Measurements from ENCODE around the gene C12orf75.
"Not testable (repeated sequence)": the region's sequence is repeated elsewhere in the genome, so short reads cannot be mapped to it uniquely, and the experiment has no call there.

Gene C12orf75

DNA sequence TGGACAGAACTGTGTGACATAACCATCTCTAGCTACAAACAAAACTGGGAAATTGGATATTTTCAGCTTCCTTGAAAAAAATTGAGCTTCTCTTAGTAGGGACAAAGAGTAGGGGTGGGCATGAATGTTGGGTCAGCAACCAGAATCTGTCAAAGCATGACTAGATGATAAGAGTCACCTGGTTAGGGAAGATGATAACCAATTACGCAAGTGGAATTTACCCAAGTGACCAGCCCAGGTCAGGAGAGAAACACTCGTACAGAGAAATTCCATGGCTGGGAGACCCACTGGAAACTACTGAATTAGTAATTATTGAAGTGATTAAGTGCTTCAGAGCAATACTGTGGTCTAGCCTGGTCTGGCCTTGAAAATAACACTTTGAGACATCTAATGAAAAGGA, 36.3 kb upstream of the C12orf75 start:
- H3K27me3 ChIP-seq (ENCODE audit: insufficient read depth, low read length), result no peaks in the 10 kb centered on the region
- peaks cover 9% of the 10 kb centered on the region; the same call in 1 of the 2 replicates for H3K4me1 ChIP-seq (ENCODE audit: insufficient read depth, low read length)
- 93% methylated on average over 2 of the region's 2 CpGs for WGBS
- H3K9ac ChIP-seq (ENCODE audit: low read depth, low read length), result no peak overlapping the region
- H3K27ac ChIP-seq (ENCODE audit: low read depth, low read length), result no peak overlapping the region
- no peaks in the 10 kb centered on the region for H3K36me3 ChIP-seq (ENCODE audit: insufficient read depth, low read length)
- H3K9me3 ChIP-seq (ENCODE audit: insufficient read depth, low read depth, low read length), result peaks cover 16% of the 10 kb centered on the region
- no peak overlapping the region for H3K4me3 ChIP-seq (ENCODE audit: low read length)

DNA sequence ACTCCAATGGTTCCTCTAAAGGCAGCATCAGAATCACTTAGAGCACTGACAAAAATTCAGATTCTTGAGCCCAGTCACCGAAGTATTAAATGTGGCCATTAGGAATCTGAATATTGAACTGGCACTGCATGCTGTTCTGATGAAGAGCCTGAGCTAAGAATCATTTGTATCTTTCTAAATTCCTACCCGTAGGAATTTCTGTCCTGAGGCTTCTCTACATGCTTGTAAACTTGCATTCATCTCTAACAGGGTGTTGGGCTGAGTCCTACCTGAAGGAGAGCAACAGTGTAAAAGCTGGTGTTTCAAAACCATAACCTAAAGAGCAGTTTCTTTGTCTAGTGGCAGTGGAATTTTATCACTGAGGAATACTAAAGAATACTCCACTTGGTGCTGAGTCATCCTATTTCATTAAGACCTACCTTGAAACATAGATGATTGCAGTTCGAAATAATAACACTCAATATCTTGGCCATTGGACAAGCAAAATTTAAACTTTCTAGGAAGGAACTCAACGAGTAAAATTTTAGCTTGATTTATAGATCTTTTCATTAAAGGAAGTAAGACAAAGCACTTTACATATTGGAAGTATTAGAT, 35.5 kb upstream of the C12orf75 start:
- H3K9me3 ChIP-seq (ENCODE audit: insufficient read depth, low read depth, low read length), result peaks cover 20% of the 10 kb centered on the region
- H3K9ac ChIP-seq (ENCODE audit: low read depth, low read length), result no peak overlapping the region
- no peak overlapping the region for H3K4me3 ChIP-seq (ENCODE audit: low read length)
- H3K36me3 ChIP-seq (ENCODE audit: insufficient read depth, low read length), result no peaks in the 10 kb centered on the region
- H3K27ac ChIP-seq (ENCODE audit: low read depth, low read length), result no peak overlapping the region
- no peaks in the 10 kb centered on the region for H3K27me3 ChIP-seq (ENCODE audit: insufficient read depth, low read length)
- H3K4me1 ChIP-seq (ENCODE audit: insufficient read depth, low read length), result peaks cover 9% of the 10 kb centered on the region; the same call in 1 of the 2 replicates
- 91% methylated on average over 4 of the region's 4 CpGs for WGBS

- no peaks in the 10 kb centered on the region for H3K36me3 ChIP-seq (ENCODE audit: insufficient read depth, low read length)
- no peak overlapping the region for H3K9ac ChIP-seq (ENCODE audit: low read depth, low read length)
- peaks cover 9% of the 10 kb centered on the region; the same call in 1 of the 2 replicates for H3K4me1 ChIP-seq (ENCODE audit: insufficient read depth, low read length)
- no peak overlapping the region for H3K4me3 ChIP-seq (ENCODE audit: low read length)
- H3K27ac ChIP-seq (ENCODE audit: low read depth, low read length), result no peak overlapping the region
- WGBS, result 86% methylated on average over 8 of the region's 8 CpGs
- peaks cover 29% of the 10 kb centered on the region for H3K9me3 ChIP-seq (ENCODE audit: insufficient read depth, low read depth, low read length)
- H3K27me3 ChIP-seq (ENCODE audit: insufficient read depth, low read length), result no peaks in the 10 kb centered on the region
Observed at GRCh38 chr12:105296116-105297089, 34.1 kb upstream of the C12orf75 start.

DNA sequence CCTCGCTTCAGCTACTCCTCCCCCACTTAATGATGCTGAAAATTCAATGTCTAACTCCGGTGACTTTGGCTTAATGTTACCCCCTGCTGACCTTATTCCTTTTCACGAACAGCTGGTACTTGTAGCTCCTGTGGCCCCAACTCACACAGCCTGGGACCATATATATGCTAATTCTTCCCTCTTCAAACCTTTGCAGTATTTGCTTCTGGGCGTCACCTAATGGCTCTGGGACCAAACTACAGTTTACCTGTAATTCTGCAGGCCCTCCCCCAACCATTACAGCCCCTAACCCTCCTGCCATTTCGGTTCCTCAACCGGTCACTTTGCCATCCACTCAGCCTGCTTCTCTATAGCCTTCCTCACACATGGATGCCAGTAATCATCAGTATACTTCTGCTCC, 29.6 kb upstream of the C12orf75 start:
- Histone ChIP-seq H3K9me3 (ENCODE audit: insufficient read depth, low read depth, low read length) (peaks cover 29% of the 10 kb centered on the region), H3K4me3 (ENCODE audit: low read length) (no peak overlapping the region), H3K27ac (ENCODE audit: low read depth, low read length) (no peak overlapping the region), H3K4me1 (ENCODE audit: insufficient read depth, low read length) (peaks cover 9% of the 10 kb centered on the region; the same call in 1 of the 2 replicates), H3K9ac (ENCODE audit: low read depth, low read length) (no peak overlapping the region), H3K27me3 (ENCODE audit: insufficient read depth, low read length) (no peaks in the 10 kb centered on the region), H3K36me3 (ENCODE audit: insufficient read depth, low read length) (no peaks in the 10 kb centered on the region)
- 79% methylated on average over 6 of the region's 6 CpGs for WGBS

GRCh38 chr12:105301696-105302095, 28.8 kb upstream of the C12orf75 start:
- Histone ChIP-seq H3K27ac (ENCODE audit: low read depth, low read length) (no peak overlapping the region), H3K4me3 (ENCODE audit: low read length) (no peak overlapping the region), H3K9me3 (ENCODE audit: insufficient read depth, low read depth, low read length) (peaks cover 29% of the 10 kb centered on the region), H3K36me3 (ENCODE audit: insufficient read depth, low read length) (no peaks in the 10 kb centered on the region), H3K27me3 (ENCODE audit: insufficient read depth, low read length) (no peaks in the 10 kb centered on the region), H3K9ac (ENCODE audit: low read depth, low read length) (no peak overlapping the region), H3K4me1 (ENCODE audit: insufficient read depth, low read length) (0 out of 2 replicates have a peak, but pooled peaks cover 1% of the 10 kb centered on the region)
- 89% methylated on average over 5 of the region's 5 CpGs for WGBS

DNA sequence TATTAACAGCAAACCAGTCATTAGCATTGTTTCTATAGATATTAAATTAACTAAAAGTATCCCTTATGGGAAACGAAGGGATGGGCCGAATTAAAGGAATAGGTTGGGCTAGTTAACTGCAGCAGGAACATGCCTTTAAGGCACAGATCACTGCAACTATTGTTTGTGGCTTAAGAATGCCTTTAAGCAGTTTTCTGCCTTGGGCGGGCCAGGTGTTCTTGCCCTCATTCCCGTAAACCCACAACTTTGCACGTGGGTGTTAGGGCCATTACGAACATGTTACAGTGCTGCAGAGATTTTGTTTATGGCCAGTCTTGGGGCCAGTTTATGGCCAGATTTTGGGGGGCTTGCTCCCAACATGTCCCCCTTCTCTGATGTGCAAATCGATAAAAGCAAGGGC, 27.5 kb upstream of the C12orf75 start:
- H3K9me3 ChIP-seq (ENCODE audit: insufficient read depth, low read depth, low read length), result peaks cover 21% of the 10 kb centered on the region
- not testable (repeated sequence) for H3K27me3 ChIP-seq (ENCODE audit: insufficient read depth, low read length); H3K27ac ChIP-seq (ENCODE audit: low read depth, low read length)

GRCh38 chr12:105304626-105305025, 25.9 kb upstream of the C12orf75 start:
- H3K4me1 ChIP-seq (ENCODE audit: insufficient read depth, low read length); H3K27me3 ChIP-seq (ENCODE audit: insufficient read depth, low read length); H3K4me3 ChIP-seq (ENCODE audit: low read length); H3K27ac ChIP-seq (ENCODE audit: low read depth, low read length); H3K9ac ChIP-seq (ENCODE audit: low read depth, low read length); H3K36me3 ChIP-seq (ENCODE audit: insufficient read depth, low read length): not testable (repeated sequence)
- peaks cover 13% of the 10 kb centered on the region for H3K9me3 ChIP-seq (ENCODE audit: insufficient read depth, low read depth, low read length)
- WGBS, result 85% methylated on average over 2 of the region's 2 CpGs

More for the DNA sequence above, 27.5 kb upstream of the C12orf75 start:
- 95% methylated on average over 7 of the region's 7 CpGs for WGBS
- not testable (repeated sequence) for H3K4me1 ChIP-seq (ENCODE audit: insufficient read depth, low read length); H3K36me3 ChIP-seq (ENCODE audit: insufficient read depth, low read length); H3K4me3 ChIP-seq (ENCODE audit: low read length); H3K9ac ChIP-seq (ENCODE audit: low read depth, low read length)

DNA sequence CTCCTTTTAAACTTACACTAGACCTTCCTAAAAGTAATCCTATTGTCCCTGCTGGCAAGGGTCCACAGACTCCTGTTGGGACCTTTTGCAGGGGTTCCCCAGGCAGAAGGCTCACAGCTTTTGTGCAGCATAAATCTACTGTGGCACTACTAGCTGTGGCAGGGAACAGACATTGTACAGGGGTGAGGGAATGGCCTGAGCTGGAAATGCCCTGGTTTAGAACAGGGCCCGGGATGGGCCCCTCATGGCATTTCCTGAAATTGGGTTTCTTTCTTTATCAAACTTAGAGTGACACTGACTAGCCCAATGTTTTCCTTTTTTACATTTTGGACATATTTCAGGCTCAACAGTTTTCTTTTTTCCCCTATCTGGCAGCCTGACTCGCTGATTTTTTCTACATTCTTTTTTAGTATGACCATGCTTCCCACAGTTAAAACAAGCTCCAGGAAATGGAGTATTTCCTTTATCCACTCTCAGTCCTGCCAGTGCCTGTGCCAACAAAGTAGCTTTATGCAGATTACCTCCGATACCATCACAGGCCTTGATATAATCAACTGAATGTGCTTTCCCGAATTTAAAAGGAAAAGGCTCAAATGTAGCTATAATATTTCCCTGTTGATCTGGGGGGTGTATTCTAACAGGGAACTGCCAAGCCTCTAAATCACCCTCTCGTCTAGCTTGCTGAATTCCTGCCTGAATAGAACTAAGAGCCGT, 22.7 kb upstream of the C12orf75 start:
- H3K9ac ChIP-seq (ENCODE audit: low read depth, low read length); H3K36me3 ChIP-seq (ENCODE audit: insufficient read depth, low read length); H3K4me3 ChIP-seq (ENCODE audit: low read length); H3K27me3 ChIP-seq (ENCODE audit: insufficient read depth, low read length); H3K4me1 ChIP-seq (ENCODE audit: insufficient read depth, low read length); H3K27ac ChIP-seq (ENCODE audit: low read depth, low read length); H3K9me3 ChIP-seq (ENCODE audit: insufficient read depth, low read depth, low read length): not testable (repeated sequence)
- 98% methylated on average over 3 of the region's 6 CpGs for WGBS

DNA sequence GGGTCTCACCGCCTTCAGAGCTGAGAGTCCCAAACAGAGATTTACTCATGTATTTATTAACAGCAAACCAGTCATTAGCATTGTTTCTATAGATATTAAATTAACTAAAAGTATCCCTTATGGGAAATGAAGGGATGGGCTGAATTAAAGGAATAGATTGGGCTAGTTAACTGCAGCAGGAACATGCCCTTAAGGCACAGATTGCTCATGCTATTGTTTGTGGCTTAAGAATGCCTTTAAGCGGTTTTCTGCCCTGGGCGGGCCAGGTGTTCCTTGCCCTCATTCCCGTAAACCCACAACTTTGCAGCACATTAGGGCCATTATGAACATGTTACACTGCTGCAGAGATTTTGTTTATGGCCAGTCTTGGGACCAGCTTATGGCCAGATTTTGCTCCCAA, 21.7 kb upstream of the C12orf75 start:
- H3K4me3 ChIP-seq (ENCODE audit: low read length); H3K9me3 ChIP-seq (ENCODE audit: insufficient read depth, low read depth, low read length); H3K9ac ChIP-seq (ENCODE audit: low read depth, low read length); H3K27me3 ChIP-seq (ENCODE audit: insufficient read depth, low read length); H3K4me1 ChIP-seq (ENCODE audit: insufficient read depth, low read length); H3K36me3 ChIP-seq (ENCODE audit: insufficient read depth, low read length); H3K27ac ChIP-seq (ENCODE audit: low read depth, low read length): not testable (repeated sequence)
- WGBS, result 92% methylated on average over 3 of the region's 4 CpGs

GRCh38 chr12:105309384-105309783, 21.1 kb upstream of the C12orf75 start:
- not testable (repeated sequence) for H3K4me3 ChIP-seq (ENCODE audit: low read length); H3K4me1 ChIP-seq (ENCODE audit: insufficient read depth, low read length); H3K27me3 ChIP-seq (ENCODE audit: insufficient read depth, low read length); H3K36me3 ChIP-seq (ENCODE audit: insufficient read depth, low read length); H3K9ac ChIP-seq (ENCODE audit: low read depth, low read length); H3K27ac ChIP-seq (ENCODE audit: low read depth, low read length)
- peaks cover 13% of the 10 kb centered on the region; the same call in 1 of the 2 replicates for H3K9me3 ChIP-seq (ENCODE audit: insufficient read depth, low read depth, low read length)
- WGBS, result 100% methylated on average over 1 of the region's 3 CpGs

DNA sequence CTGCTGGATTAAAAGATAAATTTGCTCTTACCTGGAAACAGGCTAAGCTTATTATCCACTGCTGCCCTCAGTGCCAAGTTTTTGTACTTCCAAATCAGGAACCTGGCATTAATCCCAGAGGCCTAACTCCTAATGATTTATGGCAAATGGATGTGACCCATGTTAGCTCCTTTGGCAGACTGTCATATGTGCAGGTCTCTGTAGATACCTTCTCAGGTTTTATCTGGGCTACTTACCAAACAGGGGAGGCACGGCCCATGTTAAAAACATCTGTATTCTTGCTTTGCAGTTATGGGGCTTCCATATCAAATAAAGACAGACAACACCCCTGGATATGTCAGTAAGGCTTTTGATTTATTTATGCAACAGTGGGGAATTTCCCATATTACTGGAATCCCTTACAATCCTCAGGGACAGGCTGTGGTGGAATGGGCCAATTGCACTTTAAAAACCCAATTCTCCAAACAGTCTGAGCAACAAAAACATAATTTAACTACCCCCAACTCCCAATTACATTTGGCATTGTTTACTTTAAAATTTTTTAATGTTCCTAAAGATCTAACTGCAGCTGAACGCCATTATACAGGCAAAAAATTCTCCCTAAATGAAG, 19.9 kb upstream of the C12orf75 start:
- H3K9me3 ChIP-seq (ENCODE audit: insufficient read depth, low read depth, low read length), result peaks cover 20% of the 10 kb centered on the region; the same call in 1 of the 2 replicates
- H3K9ac ChIP-seq (ENCODE audit: low read depth, low read length); H3K4me1 ChIP-seq (ENCODE audit: insufficient read depth, low read length); H3K4me3 ChIP-seq (ENCODE audit: low read length); H3K27me3 ChIP-seq (ENCODE audit: insufficient read depth, low read length); H3K27ac ChIP-seq (ENCODE audit: low read depth, low read length); H3K36me3 ChIP-seq (ENCODE audit: insufficient read depth, low read length): not testable (repeated sequence)
- 100% methylated on average over 2 of the region's 2 CpGs for WGBS

All from HUES64 (cell line).